Kasumi-1 (cell line): ENCODE data around the gene MYBL2.
"Not testable (repeated sequence)": the region's sequence is repeated elsewhere in the genome, so short reads cannot be mapped to it uniquely, and the experiment has no call there.

Experiments
- DNase-seq, 2 experiments: peaks; one replicate each; lab custom pipeline; 2025; lab: John Stamatoyannopoulos, UW

The MYBL2 gene

DNA sequence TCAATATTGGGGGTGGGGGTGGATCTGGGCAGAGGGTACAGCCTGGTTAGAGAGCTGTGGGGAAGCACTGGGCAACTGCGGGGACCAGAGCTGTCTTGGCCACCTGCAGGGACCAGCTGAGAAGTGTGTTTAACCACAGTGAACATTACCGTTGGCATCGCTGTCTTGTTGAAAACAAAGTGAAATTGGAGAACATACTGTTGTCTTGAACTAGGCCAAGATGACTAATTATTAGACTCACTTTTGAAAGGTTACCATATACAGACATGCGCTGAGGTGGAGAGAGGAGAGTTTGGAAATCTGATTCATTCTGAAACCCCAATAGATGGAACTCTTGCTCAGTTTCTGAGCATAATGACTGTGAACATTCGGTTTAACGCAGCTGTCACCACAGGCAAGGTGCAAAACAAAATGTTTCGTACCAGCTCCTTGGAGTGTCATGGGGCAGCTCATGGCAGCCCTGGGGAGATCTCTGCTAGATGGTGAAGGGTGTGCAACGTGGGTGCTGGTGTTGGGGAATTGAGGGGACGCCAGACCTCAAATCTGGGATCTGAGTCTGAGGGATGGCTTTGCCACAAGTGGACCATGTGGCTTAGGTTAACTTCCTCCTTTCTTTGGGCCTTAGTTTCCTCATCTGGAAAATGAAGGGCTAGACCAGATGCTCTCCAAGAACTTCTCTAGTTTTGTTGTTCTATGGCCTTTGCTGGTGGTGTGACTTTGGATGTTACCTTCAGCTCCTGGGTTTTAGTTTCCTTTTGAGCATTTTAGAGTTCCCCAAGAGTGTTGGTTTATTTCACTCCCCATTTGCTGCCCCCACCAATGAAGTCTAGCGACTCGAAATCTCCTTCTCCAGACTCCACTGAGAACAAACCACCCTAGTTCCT is 84.5 kb downstream of the MYBL2 start:
- DNase-seq = no peak

DNA sequence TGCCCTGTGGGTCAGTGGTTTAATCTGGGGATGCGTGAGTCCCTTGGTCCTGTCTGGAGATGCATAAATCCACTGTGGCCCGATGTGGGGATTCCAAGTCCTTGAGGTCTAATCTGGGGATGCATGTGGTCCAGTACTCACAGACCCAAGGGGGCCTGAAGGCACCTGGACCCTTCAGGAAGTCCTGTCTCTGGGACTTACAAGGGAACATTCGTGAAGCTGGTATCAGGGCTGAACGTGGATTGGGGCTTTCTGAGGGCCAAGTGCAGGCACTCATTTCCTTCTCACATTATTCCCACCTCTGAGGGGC is 85.1 kb downstream of the MYBL2 start:
- DNase-seq = no peak

DNA sequence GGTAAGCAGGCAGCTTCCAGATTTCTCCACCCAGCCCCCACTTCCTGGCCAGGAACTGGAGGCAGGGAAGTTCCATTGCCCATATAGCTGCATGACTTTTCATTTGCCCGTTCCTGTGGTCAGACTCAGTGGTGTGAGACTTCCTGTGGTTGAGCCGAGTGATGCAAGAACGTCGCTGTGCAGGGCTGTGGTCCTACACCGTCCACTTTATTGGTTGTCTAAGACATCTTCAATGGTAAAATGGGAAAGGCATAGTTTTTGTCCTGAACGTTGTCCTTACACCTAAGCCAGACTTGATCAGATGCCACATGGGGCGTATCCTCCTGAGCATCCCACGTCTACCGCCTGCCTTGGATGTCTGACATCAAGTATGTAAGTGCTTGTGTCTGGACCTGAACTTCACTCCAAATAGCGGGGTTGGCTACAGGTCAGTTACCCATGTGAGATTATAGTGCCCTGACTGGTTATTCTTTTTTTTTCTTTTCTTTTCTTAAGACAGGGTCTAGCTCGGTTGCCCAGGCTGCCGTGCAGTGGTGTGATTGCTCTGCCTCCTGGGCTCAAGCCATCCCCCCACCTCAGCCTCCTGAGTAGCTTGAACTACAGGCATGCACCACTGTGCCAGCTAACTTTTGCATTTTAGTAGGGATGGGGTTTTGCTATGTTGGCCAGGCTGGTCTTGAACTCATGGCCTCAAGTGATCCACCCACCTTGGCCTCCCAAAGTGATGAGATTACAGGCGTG is 85.8 kb downstream of the MYBL2 start:
- peak in 1 of 2 experiments; percentile 6 for DNase-seq

DNA sequence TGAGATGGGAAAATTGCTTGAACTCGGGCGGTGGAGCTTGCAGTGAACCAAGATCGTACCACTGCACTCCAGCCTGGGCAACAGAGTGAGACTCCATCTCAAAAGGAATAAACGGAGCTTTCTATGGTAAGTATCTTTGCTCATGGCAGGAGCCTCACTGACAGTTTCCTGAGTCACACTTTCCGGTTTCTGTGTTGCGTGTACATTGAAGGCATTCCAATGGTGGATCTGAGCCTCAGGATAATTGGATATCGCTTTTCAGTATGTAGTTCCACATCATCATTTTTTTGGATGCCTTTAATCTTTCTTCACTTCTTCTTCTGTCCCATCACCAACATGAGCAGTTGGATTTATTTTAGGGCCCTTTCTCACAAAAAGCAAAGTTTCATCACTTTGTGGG is 88.5 kb downstream of the MYBL2 start:
- no peak for DNase-seq

DNA sequence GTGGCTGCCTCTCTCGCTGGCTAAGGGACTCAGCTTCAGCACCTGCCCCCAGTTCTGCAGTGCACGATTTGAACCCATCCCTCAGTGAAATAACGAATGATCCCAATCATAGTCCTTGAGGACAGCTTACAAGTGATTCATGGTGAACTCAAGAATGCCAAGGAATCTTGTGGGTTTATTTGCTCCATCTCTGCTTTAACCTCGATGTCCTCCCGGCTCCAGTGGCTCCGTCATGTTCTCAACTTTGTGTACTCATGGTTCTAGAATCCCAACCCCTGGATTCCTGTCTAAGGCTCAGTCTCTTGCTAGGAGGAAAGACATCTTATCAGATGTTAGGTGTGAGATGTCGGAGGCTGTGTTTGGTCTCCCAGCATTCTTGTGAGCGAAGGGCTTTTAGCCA is 88.9 kb downstream of the MYBL2 start:
- DNase-seq = no peak

DNA sequence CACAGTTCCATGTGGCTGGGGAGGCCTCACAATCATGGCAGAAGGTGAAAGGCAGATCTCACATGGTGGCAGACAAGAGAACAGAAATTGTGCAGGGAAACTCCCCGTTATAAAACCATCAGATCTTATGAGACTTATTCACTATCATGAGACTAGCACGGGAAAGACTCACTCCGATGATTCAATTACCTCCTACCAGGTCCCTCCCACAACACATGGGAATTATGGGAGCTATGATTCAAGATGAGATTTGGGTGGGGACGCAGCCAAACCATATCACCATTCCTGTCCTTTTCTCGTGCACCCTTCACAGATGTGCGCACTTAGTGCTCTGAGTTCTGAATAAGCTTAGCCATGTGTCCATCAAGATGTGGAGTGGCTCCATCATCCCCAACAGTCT is 91.0 kb downstream of the MYBL2 start:
- DNase-seq = not testable (repeated sequence)

DNA sequence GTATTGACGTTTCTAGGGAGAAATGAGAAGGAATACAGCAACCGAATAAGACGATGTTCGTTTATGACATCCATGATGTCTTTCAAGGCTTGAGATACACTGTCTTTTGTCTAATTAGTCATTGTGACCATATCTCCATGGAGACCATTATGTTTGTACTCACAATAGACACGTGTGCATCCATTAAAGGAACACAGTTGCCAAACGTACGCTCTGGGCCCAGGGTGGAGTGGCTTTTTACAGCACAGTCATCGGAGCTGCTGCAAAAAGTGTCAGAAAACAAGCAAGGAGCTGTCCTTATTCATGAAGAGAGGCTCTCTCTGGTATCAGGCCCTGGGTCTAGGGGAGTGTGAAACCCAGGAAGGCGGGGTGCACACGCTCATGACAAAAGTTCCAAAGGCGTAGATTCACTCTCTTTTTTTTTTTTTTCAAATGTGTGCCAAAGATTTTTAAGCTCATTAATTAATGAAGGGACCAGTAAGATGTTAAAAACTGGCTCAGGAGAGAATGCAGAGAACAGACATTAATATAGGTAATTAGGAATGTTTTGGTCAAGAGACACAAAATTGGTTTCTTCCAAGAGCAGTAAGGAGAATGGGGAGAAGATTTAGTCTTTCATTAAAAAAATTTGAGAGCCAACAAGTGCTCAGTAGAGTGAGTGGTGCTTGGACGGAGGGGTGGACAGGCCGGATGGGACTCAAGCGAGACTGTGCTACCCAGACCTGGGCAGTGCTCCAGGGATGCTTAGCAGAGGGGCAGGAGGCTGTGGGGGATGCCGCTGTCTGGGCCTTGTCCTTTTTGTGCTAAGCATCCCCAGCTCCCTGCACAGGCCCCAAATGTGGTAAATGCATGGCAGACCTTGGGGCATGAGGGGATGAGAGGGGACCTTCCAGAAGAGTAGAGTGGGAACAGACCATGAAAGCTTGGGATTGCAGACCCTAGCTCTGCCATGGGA is 94.7 kb downstream of the MYBL2 start:
- DNase-seq = no peak

DNA sequence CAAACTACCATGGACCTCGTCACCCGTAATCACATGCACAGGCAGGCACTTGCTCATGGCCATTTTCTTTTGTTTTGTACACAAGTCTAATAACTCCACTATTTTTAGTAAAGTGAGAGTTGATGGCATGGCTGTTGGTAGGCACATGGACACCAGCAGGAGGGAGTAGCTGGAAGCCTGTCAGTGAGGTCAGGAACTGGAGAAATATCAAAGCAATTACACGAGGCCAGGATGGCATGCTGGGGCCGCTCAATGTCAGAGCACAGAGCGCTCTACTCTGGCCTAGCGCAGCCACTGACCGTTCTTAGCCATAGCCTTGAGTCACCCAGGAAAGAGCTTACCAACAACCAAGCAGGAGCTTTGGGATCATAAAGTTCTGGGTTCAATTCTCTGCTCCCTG is 96.0 kb downstream of the MYBL2 start:
- DNase-seq = no peak

DNA sequence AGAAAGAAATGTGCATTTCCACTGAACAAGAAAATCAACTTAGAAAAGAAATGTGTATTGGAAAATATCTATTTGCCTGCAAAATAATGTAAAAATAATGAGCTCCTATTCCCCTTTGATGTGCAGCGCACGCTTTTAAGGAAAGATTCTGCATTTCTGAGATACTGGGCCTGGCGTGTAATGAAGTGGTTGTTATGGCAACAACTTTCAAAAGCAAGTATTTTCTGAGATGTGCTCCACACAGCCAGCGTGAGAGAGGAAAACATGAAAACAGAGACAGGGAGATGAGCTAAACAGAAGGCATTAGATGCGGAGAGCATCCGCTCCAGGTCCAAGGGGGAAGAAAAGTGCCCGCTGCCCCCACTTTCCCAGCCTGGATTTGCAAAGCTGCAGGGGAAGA is 99.0 kb downstream of the MYBL2 start:
- DNase-seq = no peak
